Measurements from ENCODE around the gene ZNF846.

ZNF846 gene

DNA sequence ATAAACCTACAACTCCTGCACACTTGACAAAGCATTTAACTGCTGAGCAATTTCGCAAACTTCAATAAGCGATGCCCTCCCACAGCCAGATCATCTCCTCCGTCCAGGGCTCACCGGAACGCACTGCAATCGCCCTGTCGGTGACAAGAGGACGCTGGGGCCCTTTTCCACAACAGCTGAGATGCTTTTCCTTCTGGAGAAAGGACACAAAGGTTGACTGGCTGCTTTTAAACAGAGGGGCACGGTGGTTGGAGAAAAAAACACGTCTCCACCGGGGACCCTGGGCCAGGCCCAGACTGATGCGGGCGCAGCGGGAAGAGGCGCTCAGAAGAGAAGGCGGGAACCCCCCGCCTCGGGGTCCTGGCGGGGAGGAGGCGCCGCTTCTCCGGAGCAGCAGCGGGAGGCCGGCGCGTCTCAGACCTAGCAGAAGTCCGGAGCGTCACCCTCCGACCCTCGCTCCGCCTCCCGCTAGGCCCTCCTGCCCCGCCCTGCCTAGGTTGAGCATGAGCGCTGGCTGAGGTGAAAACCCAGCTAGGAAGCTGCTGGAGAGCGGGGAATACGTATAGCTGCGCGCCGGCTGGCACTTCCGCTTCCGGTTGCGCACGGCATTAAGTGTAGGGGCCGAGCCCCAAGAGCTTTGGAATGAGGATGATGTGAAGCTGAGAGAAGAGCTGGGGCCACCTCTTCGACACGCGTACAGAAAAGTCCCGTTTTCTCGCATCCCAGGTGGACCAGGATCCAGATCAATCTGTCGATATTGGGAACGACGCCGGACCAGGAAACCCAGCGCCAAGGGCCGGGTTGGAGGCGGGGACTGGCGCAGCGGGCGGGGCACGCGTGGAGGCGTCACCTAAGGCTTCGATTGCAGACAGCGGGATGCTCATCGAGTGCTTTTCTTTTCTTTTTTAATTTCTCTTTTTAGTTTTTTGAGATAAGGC lies at the start of gene ZNF846:
ZNF846 (minus strand) TSS at position 564 of the 938 bp plus-strand sequence. CDS start 3,788 bp downstream, outside the sequence.
- H3K9me3 ChIP-seq (ENCODE audit: control insufficient read depth, insufficient read depth, low read depth, low read length) = no peaks in the 10 kb centered on the region
- ChIA-PET CTCF (interaction anchor here (0.6 to 2.1 kb wide), 3 partner anchors 27 to 143 kb away, joined by 3 to 6 read pairs (median 4); no protein-coding TSS in a partner anchor), POLR2A (interaction anchor here (0.5 to 1.5 kb wide), 11 partner anchors 10 to 445 kb away, joined by 3 to 12 read pairs (median 4); partner anchors contain the start of genes FBXL12 and ZNF559)
- no peaks in the 10 kb centered on the region; a peak in 1 of 3 replicates for H3K36me3 ChIP-seq (ENCODE audit: control insufficient read depth in 2 of 2, insufficient read depth in 1 of 2, low read length in 2 of 2)
- peak within 1 kb of the TSS; percentile 87 for H3K27ac ChIP-seq (ENCODE audit: extremely low read depth, low read depth, low read length)
- H3K4me3 ChIP-seq (ENCODE audit: low read depth, low read length) = peak within 1 kb of the TSS; percentile 65
- no peaks in the 10 kb centered on the region for H3K4me1 ChIP-seq (ENCODE audit: control insufficient read depth, insufficient read depth, low read length)
- no peak for TF ChIP-seq ZNF202 (tag by site-specific recombination; IDR thresholded peaks at IDR 0.05; ENCODE audit: borderline replicate concordance)
- TF ChIP-seq WT1 (tag by site-specific recombination; IDR thresholded peaks at IDR 0.05) = no peak
- TF ChIP-seq ZNF792 (tag by site-specific recombination; IDR thresholded peaks at IDR 0.05) = no peak; the same call in 1 of the 2 replicates
- TF ChIP-seq ZNF23 (tag by site-specific recombination; IDR thresholded peaks at IDR 0.05; ENCODE audit: borderline replicate concordance) = no peak
- TF ChIP-seq ZNF670 (tag by site-specific recombination; IDR thresholded peaks at IDR 0.05; ENCODE audit: low read depth) = no peak
- no peak for TF ChIP-seq HOXA7 (CRISPR knock-in tag; IDR thresholded peaks at IDR 0.05; ENCODE audit: borderline replicate concordance)
- no peak for TF ChIP-seq ZNF114 (tag by site-specific recombination; IDR thresholded peaks at IDR 0.05)
- TF ChIP-seq ZNF311 (tag by site-specific recombination; IDR thresholded peaks at IDR 0.05; ENCODE audit: borderline replicate concordance) = no peak
- no peak for TF ChIP-seq ZNF433 (tag by site-specific recombination; IDR thresholded peaks at IDR 0.05; ENCODE audit: low read depth)
- peak; percentile 94 for TF ChIP-seq ZIC2 (tag by site-specific recombination; IDR thresholded peaks at IDR 0.05)
- TF ChIP-seq SP7 (tag by site-specific recombination; IDR thresholded peaks at IDR 0.05) = peak; percentile 71
- TF ChIP-seq YY2 (tag by site-specific recombination; IDR thresholded peaks at IDR 0.05) = no peak
- TF ChIP-seq, protein P1, sequence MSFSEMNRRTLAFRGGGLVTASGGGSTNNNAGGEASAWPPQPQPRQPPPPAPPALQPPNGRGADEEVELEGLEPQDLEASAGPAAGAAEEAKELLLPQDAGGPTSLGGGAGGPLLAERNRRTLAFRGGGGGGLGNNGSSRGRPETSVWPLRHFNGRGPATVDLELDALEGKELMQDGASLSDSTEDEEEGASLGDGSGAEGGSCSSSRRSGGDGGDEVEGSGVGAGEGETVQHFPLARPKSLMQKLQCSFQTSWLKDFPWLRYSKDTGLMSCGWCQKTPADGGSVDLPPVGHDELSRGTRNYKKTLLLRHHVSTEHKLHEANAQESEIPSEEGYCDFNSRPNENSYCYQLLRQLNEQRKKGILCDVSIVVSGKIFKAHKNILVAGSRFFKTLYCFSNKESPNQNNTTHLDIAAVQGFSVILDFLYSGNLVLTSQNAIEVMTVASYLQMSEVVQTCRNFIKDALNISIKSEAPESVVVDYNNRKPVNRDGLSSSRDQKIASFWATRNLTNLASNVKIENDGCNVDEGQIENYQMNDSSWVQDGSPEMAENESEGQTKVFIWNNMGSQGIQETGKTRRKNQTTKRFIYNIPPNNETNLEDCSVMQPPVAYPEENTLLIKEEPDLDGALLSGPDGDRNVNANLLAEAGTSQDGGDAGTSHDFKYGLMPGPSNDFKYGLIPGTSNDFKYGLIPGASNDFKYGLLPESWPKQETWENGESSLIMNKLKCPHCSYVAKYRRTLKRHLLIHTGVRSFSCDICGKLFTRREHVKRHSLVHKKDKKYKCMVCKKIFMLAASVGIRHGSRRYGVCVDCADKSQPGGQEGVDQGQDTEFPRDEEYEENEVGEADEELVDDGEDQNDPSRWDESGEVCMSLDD (tag by site-specific recombination; IDR thresholded peaks at IDR 0.05) = peak; percentile 55
- no peak for TF ChIP-seq BCL11A (tag by site-specific recombination; IDR thresholded peaks at IDR 0.05; ENCODE audit: low read depth)
- no peak for TF ChIP-seq ZNF560 (tag by site-specific recombination; IDR thresholded peaks at IDR 0.05; ENCODE audit: borderline replicate concordance)
- TF ChIP-seq GFI1B (tag by site-specific recombination; IDR thresholded peaks at IDR 0.05) = no peak
- no peak for TF ChIP-seq ZNF174 (tag by site-specific recombination; IDR thresholded peaks at IDR 0.05)
- peak; percentile 79; the same call in 1 of the 2 replicates for TF ChIP-seq TRIM28 (IDR thresholded peaks at IDR 0.05; ENCODE audit: borderline replicate concordance, low read length)
- TF ChIP-seq, protein P2, sequence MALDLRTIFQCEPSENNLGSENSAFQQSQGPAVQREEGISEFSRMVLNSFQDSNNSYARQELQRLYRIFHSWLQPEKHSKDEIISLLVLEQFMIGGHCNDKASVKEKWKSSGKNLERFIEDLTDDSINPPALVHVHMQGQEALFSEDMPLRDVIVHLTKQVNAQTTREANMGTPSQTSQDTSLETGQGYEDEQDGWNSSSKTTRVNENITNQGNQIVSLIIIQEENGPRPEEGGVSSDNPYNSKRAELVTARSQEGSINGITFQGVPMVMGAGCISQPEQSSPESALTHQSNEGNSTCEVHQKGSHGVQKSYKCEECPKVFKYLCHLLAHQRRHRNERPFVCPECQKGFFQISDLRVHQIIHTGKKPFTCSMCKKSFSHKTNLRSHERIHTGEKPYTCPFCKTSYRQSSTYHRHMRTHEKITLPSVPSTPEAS (tag by site-specific recombination; IDR thresholded peaks at IDR 0.05) = no peak
- no peak for TF ChIP-seq PRDM1 (tag by site-specific recombination; IDR thresholded peaks at IDR 0.05)
- TF ChIP-seq ZNF596 (tag by site-specific recombination; IDR thresholded peaks at IDR 0.05) = no peak
- TF ChIP-seq ZNF600 (tag by site-specific recombination; IDR thresholded peaks at IDR 0.05) = peak; percentile 84
- TF ChIP-seq KLF7 (tag by site-specific recombination; IDR thresholded peaks at IDR 0.05; ENCODE audit: borderline replicate concordance) = 0 out of 2 replicates have a peak, but pooled peaks have one; percentile 54
- TF ChIP-seq HOXD13 (CRISPR knock-in tag; IDR thresholded peaks at IDR 0.05; ENCODE audit: borderline replicate concordance) = no peak
- no peak for TF ChIP-seq BCL11B (tag by site-specific recombination; IDR thresholded peaks at IDR 0.05; ENCODE audit: low read depth)
- TF ChIP-seq SALL2 (tag by site-specific recombination; IDR thresholded peaks at IDR 0.05; ENCODE audit: borderline replicate concordance) = no peak
- TF ChIP-seq ZNF138 (tag by site-specific recombination; IDR thresholded peaks at IDR 0.05; ENCODE audit: borderline replicate concordance) = no peak
- no peak for TF ChIP-seq ZNF404 (tag by site-specific recombination; IDR thresholded peaks at IDR 0.05)
- TF ChIP-seq ZNF132 (tag by site-specific recombination; IDR thresholded peaks at IDR 0.05; ENCODE audit: borderline replicate concordance) = no peak
- 0 out of 2 replicates have a peak, but pooled peaks have one; percentile 14 for TF ChIP-seq ZBTB1 (tag by site-specific recombination; IDR thresholded peaks at IDR 0.05)
- no peak for TF ChIP-seq ZNF555 (tag by site-specific recombination; conservative IDR thresholded peaks at IDR 0.05)
- no peak for TF ChIP-seq ZNF623 (tag by site-specific recombination; IDR thresholded peaks at IDR 0.05)
- TF ChIP-seq, protein P3, sequence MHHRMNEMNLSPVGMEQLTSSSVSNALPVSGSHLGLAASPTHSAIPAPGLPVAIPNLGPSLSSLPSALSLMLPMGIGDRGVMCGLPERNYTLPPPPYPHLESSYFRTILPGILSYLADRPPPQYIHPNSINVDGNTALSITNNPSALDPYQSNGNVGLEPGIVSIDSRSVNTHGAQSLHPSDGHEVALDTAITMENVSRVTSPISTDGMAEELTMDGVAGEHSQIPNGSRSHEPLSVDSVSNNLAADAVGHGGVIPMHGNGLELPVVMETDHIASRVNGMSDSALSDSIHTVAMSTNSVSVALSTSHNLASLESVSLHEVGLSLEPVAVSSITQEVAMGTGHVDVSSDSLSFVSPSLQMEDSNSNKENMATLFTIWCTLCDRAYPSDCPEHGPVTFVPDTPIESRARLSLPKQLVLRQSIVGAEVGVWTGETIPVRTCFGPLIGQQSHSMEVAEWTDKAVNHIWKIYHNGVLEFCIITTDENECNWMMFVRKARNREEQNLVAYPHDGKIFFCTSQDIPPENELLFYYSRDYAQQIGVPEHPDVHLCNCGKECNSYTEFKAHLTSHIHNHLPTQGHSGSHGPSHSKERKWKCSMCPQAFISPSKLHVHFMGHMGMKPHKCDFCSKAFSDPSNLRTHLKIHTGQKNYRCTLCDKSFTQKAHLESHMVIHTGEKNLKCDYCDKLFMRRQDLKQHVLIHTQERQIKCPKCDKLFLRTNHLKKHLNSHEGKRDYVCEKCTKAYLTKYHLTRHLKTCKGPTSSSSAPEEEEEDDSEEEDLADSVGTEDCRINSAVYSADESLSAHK (tag by site-specific recombination; IDR thresholded peaks at IDR 0.05) = no peak
